Measurements from ENCODE around the gene SPTB.

Gene SPTB

DNA sequence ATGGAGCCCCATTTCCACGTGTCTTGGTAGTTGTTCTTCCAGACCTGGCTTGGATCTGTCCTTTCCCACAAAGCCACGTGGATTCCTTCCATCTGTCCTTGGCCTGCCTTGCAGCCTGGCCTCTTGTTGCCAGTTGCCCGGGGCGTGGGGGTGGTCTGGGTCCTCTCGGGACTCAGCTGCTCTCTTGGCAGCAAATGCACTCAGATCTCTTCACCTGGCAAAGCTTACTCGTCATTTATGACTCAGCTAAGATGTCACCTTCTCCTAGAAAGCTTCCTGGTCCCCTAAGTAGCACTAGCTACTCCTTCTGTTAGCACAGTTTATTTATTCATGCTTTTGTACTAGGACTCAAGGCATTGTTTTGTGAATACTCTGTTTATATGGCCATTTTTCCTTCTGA is 161.8 kb downstream of the SPTB start:
- TF ChIP-seq CTCF (conservative IDR thresholded peaks at IDR 0.05; ENCODE audit: low read depth, low read length), result no peak
- DNase-seq (ENCODE audit: low read depth), result no peak
- no peak overlapping the region for H3K4me3 ChIP-seq (ENCODE audit: low read length)

- TF ChIP-seq CTCF (conservative IDR thresholded peaks at IDR 0.05; ENCODE audit: low read depth, low read length), result no peak
- DNase-seq (ENCODE audit: low read depth), result no peak
- peak overlapping the region; percentile 22 for H3K4me3 ChIP-seq (ENCODE audit: low read length)
These were observed 163.9 kb downstream of the SPTB start for GRCh38 chr14:64715628-64716412.

GRCh38 chr14:64715146-64715627 is 164.5 kb downstream of the SPTB start:
- TF ChIP-seq CTCF (conservative IDR thresholded peaks at IDR 0.05; ENCODE audit: low read depth, low read length), result no peak

DNA sequence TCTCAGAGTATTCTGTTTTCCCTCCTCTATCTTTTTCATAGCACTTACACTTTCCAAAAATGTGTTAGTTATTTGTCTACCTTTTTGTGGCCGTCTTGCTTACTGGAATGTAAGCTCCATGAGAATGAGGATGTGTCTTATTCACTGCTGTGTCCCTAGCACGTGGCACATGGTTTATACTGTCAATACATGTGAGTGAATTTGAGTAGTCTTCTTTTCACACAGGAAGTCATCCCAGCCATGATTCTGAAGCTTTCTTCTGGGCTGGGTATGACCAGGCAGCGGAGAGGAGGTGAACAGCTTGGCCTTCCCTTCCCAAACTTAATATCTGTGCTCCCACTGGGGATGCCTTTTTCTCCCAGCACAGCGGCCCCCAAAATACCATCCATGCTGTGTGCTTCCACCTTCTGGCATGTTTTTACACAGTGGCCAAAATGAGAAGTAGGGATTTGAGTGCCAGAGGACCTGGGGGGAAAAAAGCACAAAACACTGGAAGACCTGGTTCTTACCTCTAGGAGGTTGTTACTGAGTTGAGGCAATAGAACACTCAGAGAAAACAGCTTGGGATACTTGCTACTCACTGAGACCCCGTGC is 165.2 kb downstream of the SPTB start:
- DNase-seq (ENCODE audit: low read depth), result no peak
- no peak for TF ChIP-seq CTCF (conservative IDR thresholded peaks at IDR 0.05; ENCODE audit: low read depth, low read length)
- H3K4me3 ChIP-seq (ENCODE audit: low read length), result no peak overlapping the region

More at GRCh38 chr14:64715146-64715627, 164.5 kb downstream of the SPTB start:
- no peak for DNase-seq (ENCODE audit: low read depth)
- H3K4me3 ChIP-seq (ENCODE audit: low read length), result no peak overlapping the region

- no peak overlapping the region for H3K4me3 ChIP-seq (ENCODE audit: low read length)
- DNase-seq (ENCODE audit: low read depth), result no peak
- no peak for TF ChIP-seq CTCF (conservative IDR thresholded peaks at IDR 0.05; ENCODE audit: low read depth, low read length)
These were observed 166.0 kb downstream of the SPTB start for GRCh38 chr14:64713677-64714076.

- no peak for TF ChIP-seq CTCF (conservative IDR thresholded peaks at IDR 0.05; ENCODE audit: low read depth, low read length)
- no peak overlapping the region for H3K4me3 ChIP-seq (ENCODE audit: low read length)
These were observed 168.7 kb downstream of the SPTB start for GRCh38 chr14:64711039-64711438.

GRCh38 chr14:64709126-64709525 is 170.6 kb downstream of the SPTB start:
- TF ChIP-seq CTCF (conservative IDR thresholded peaks at IDR 0.05; ENCODE audit: low read depth, low read length), result no peak
- DNase-seq (ENCODE audit: low read depth), result no peak
- no peak overlapping the region for H3K4me3 ChIP-seq (ENCODE audit: low read length)

More at GRCh38 chr14:64711039-64711438, 168.7 kb downstream of the SPTB start:
- no peak for DNase-seq (ENCODE audit: low read depth)

Data from retinal pigment epithelial cell (primary cell).